Measurements from ENCODE around the gene TRIM62.

DNA sequence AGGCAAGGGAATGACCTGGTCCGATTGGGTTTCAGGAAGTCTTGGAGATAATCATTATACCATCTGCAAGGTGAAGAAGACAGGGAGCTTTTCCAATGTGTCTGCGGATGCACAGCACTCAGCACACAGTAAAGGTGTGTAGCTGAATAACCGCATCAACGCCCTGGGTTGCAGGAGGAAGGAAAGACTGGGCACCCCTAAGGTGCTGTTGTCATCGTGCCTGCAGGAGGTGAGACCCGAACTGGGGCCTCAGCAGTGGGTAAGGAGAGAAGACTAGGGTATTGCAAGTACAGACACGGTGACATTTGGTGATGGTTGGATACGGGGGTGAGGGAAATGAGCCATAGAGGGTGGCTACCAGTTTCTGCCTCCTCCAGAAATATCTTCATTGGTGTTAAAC is 1.1 kb upstream of the TRIM62 start:
- TF ChIP-seq, protein P1, sequence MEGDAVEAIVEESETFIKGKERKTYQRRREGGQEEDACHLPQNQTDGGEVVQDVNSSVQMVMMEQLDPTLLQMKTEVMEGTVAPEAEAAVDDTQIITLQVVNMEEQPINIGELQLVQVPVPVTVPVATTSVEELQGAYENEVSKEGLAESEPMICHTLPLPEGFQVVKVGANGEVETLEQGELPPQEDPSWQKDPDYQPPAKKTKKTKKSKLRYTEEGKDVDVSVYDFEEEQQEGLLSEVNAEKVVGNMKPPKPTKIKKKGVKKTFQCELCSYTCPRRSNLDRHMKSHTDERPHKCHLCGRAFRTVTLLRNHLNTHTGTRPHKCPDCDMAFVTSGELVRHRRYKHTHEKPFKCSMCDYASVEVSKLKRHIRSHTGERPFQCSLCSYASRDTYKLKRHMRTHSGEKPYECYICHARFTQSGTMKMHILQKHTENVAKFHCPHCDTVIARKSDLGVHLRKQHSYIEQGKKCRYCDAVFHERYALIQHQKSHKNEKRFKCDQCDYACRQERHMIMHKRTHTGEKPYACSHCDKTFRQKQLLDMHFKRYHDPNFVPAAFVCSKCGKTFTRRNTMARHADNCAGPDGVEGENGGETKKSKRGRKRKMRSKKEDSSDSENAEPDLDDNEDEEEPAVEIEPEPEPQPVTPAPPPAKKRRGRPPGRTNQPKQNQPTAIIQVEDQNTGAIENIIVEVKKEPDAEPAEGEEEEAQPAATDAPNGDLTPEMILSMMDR (IDR thresholded peaks at IDR 0.05) = no peak
- no peak for TF ChIP-seq POLR2AphosphoS5 (IDR thresholded peaks at IDR 0.05)

Measured in breast epithelium (tissue), 3 donors.